SK-N-SH (cell line): ENCODE data around the gene PRMT2. TPM values are rescaled to one million over a fixed set of nuclear protein-coding genes. Genes with fewer than 3 reads are reported as not detected.
"Not testable (repeated sequence)": the region's sequence is repeated elsewhere in the genome, so short reads cannot be mapped to it uniquely, and the experiment has no call there.

Experiments used
- CTCF ChIA-PET: fragments of 300-600, 350-600 bp; formaldehyde crosslinking; extraction: SDS; loops from one replicate; lab custom pipeline; 2021; lab: Yijun Ruan, JAX
- POLR2A ChIA-PET: fragments of 350-600 bp; sonication (Branson Sonifier 250); formaldehyde crosslinking; extraction: SDS; loops from one replicate; lab custom pipeline; 2020; ENCODE audit warnings: antibody characterized with exemption, inconsistent platforms; lab: Yijun Ruan, JAX
- DNase-seq: peaks from one replicate; pipeline ENCODE4 v3.0.0; 2012
- H2AFZ ChIP-seq: fragments of 200-600 bp; sonication (generic); 2 replicates; pipeline ENCODE4 v1.8.1; 2016; ENCODE audit warnings: antibody characterized with exemption, mild to moderate bottlenecking, low read depth
- H3F3A ChIP-seq: fragments of 200-600 bp; sonication (generic); replicated peaks from 2 replicates; pipeline ENCODE3; 2016; ENCODE audit warnings: antibody characterized with exemption, mild to moderate bottlenecking; ENCODE audit not compliant: insufficient read depth
- H3K27ac ChIP-seq, 2 experiments: fragments of 200-500 bp in 1 of 2; fragments of 200-600 bp in 1 of 2; sonication (Bioruptor generic) in 1 of 2; sonication (generic), shearing (Covaris generic) in 1 of 2; 2 replicates each; pipeline versions ENCODE4 v1.5.1 to v1.6.1; 2014 to 2016; ENCODE audit warnings: low read depth in 2 of 2, inconsistent platforms in 1 of 2, low read length in 1 of 2, mild to moderate bottlenecking in 1 of 2, mixed read lengths in 1 of 2
- H3K27me3 ChIP-seq: fragments of 200-600 bp; sonication (generic), shearing (Covaris generic); 2 replicates; pipeline ENCODE4 v1.6.1; 2016; ENCODE audit warnings: mixed run types; ENCODE audit not compliant: insufficient read depth
- H3K36me3 ChIP-seq, 2 experiments: fragments of 200-500 bp in 1 of 2; fragments of 200-600 bp in 1 of 2; sonication (Bioruptor generic) in 1 of 2; sonication (generic) in 1 of 2; replicated peaks in 1 of 2; 2 replicates each; pipeline versions ENCODE3 to v1.5.1; 2014 to 2016; ENCODE audit warnings: low read length in 1 of 2, mild to moderate bottlenecking in 1 of 2; ENCODE audit not compliant: insufficient read depth in 2 of 2, control insufficient read depth in 1 of 2
- H3K4me1 ChIP-seq, 2 experiments: fragments of 200-500 bp in 1 of 2; fragments of 200-600 bp in 1 of 2; sonication (Bioruptor generic) in 1 of 2; sonication (generic), shearing (Covaris generic) in 1 of 2; 2 replicates each; pipeline versions ENCODE4 v1.5.1 to v1.6.1; 2014 to 2016; ENCODE audit warnings: low read depth in 1 of 2, low read length in 1 of 2, mixed run types in 1 of 2; ENCODE audit not compliant: insufficient read depth in 2 of 2, control insufficient read depth in 1 of 2
- H3K4me2 ChIP-seq: fragments of 200-600 bp; sonication (generic), shearing (Covaris generic); 2 replicates; pipeline ENCODE4 v1.6.1; 2017; ENCODE audit warnings: mixed run types
- H3K4me3 ChIP-seq, 2 experiments: fragments of 200-500 bp in 1 of 2; fragments of 200-600 bp in 1 of 2; sonication (Bioruptor generic) in 1 of 2; sonication (generic), shearing (Covaris generic) in 1 of 2; 2 replicates each; pipeline versions ENCODE4 v1.5.1 to v1.8.1; 2014 to 2016; ENCODE audit warnings: low read depth in 2 of 2, inconsistent platforms in 1 of 2, low read length in 1 of 2, mild to moderate bottlenecking in 1 of 2, mixed read lengths in 1 of 2, moderate library complexity in 1 of 2
- H3K79me2 ChIP-seq: fragments of 200-600 bp; sonication (generic); 2 replicates; pipeline ENCODE4 v1.8.1; 2017; ENCODE audit warnings: mild to moderate bottlenecking; ENCODE audit not compliant: insufficient read depth
- H3K9ac ChIP-seq: fragments of 200-600 bp; sonication (generic); 2 replicates; pipeline ENCODE4 v1.6.1; 2017; ENCODE audit warnings: mixed run types
- H3K9me2 ChIP-seq: fragments of 200-600 bp; sonication (generic); 2 replicates; pipeline ENCODE4 v1.6.1; 2017; ENCODE audit warnings: mixed run types
- H3K9me3 ChIP-seq: fragments of 200-600 bp; sonication (generic); 2 replicates; pipeline ENCODE4 v1.6.1; 2017; ENCODE audit warnings: mixed run types, mild to moderate bottlenecking, moderate library complexity
- H4K20me1 ChIP-seq: fragments of 200-600 bp; sonication (generic); 2 replicates; pipeline ENCODE4 v1.6.1; 2017; ENCODE audit warnings: mild to moderate bottlenecking, mixed run types; ENCODE audit not compliant: insufficient read depth
- FOXM1 ChIP-seq: IDR thresholded peaks from 2 replicates; pipeline ENCODE4 v1.4.0; 2012; ENCODE audit warnings: low read depth, mild to moderate bottlenecking
- MXI1 ChIP-seq: IDR thresholded peaks from 2 replicates; pipeline ENCODE4 v1.6.1; 2012; ENCODE audit warnings: mild to moderate bottlenecking, low read depth, low read length, improper control_type of control experiment
- SIN3A ChIP-seq: IDR thresholded peaks from 2 replicates; pipeline ENCODE4 v1.6.1; 2012; ENCODE audit warnings: low read depth, mild to moderate bottlenecking, low read length, moderate library complexity, borderline replicate concordance
- TAF1 ChIP-seq: IDR thresholded peaks from 2 replicates; pipeline ENCODE4 v1.6.1; 2012; ENCODE audit warnings: low read depth, mild to moderate bottlenecking, low read length, moderate library complexity, borderline replicate concordance
- WGBS: methylation state at CpG from one replicate; pipeline ENCODE4 v1.1.6; 2017; ENCODE audit warnings: low lambda C conversion rate; 5-methylcytosine and 5-hydroxymethylcytosine counted together
- polyA plus RNA-seq, 3 experiments: library from polyadenylated mRNA; depleted of rRNA; stranded (reverse); fragments of >200 nt; gene quantifications; 2 replicates each; pipeline ENCODE4 v1.2.3, GENCODE V29; 2012
- TF ChIP-seq, protein P1 (sequence below): fragments of 150-350 bp; IDR thresholded peaks from 2 replicates; pipeline ENCODE4 v1.6.1; 2016; ENCODE audit warnings: mild to moderate bottlenecking, low read depth, low read length
- TF ChIP-seq, protein P2 (sequence below): IDR thresholded peaks from 2 replicates; pipeline ENCODE4; 2012
- TF ChIP-seq, protein P3 (sequence below): fragments of 150-350 bp; IDR thresholded peaks from 2 replicates; pipeline ENCODE4 v1.6.1; 2017; ENCODE audit warnings: antibody characterized with exemption, low read length, low read depth, borderline replicate concordance
- TF ChIP-seq, protein P4 (sequence below): IDR thresholded peaks from 2 replicates; pipeline ENCODE4 v1.4.0; 2012; ENCODE audit warnings: low read depth, borderline replicate concordance

PRMT2 gene
- polyA plus RNA-seq, 1 of the 3 experiments (the other 2 are of a cell fraction), result 278 TPM

DNA sequence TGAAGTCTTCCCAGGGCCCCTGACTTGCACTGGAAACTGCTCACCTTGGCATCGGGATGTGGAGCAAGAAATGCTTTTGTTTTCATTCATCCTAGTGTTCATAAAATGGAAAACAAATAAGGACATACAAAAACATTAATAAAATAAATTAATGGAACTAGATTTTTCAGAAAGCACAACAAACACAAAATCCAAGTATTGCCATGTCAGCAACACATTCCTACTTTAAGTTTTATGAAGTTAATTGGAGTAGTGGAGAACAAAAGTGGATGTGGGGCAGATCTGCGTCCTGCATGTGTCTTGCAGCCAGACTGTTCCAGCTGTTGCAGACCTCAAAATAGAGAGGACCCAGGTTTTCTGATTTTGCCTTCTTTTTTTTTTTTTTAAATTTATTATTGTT is 32.9 kb downstream of the PRMT2 start:
- no peak overlapping the region for H3K9ac ChIP-seq
- peak overlapping the region; percentile 82; the same call in 1 of the 2 replicates for H2AFZ ChIP-seq
- no peak overlapping the region for H3K27ac ChIP-seq
- peak overlapping the region; percentile 57; a peak in 2 of 4 replicates for H3K4me3 ChIP-seq
- no peaks in the 10 kb centered on the region for H3K79me2 ChIP-seq
- no peak for DNase-seq
- POLR2A ChIA-PET, result interaction anchor here (0.5 kb wide), 1 partner anchor 85 kb away, joined by 3 read pairs; no protein-coding TSS in a partner anchor
- peaks cover 6 to 13% of the 10 kb centered on the region in 2 experiments for H3K36me3 ChIP-seq
- H3K4me1 ChIP-seq, result peaks cover 0 to 3% of the 10 kb centered on the region in 2 experiments; a peak in 1 of 4 replicates
- no peaks in the 10 kb centered on the region for H4K20me1 ChIP-seq
- H3K9me2 ChIP-seq, result no peaks in the 10 kb centered on the region
- TF ChIP-seq, protein P1, sequence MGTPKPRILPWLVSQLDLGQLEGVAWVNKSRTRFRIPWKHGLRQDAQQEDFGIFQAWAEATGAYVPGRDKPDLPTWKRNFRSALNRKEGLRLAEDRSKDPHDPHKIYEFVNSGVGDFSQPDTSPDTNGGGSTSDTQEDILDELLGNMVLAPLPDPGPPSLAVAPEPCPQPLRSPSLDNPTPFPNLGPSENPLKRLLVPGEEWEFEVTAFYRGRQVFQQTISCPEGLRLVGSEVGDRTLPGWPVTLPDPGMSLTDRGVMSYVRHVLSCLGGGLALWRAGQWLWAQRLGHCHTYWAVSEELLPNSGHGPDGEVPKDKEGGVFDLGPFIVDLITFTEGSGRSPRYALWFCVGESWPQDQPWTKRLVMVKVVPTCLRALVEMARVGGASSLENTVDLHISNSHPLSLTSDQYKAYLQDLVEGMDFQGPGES, result no peak
- no peak for TF ChIP-seq TAF1
- no peak for TF ChIP-seq SIN3A
- TF ChIP-seq, protein P2, sequence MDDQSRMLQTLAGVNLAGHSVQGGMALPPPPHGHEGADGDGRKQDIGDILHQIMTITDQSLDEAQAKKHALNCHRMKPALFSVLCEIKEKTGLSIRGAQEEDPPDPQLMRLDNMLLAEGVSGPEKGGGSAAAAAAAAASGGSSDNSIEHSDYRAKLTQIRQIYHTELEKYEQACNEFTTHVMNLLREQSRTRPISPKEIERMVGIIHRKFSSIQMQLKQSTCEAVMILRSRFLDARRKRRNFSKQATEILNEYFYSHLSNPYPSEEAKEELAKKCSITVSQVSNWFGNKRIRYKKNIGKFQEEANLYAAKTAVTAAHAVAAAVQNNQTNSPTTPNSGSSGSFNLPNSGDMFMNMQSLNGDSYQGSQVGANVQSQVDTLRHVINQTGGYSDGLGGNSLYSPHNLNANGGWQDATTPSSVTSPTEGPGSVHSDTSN, result no peak
- no peak for TF ChIP-seq FOXM1
- TF ChIP-seq, protein P3, sequence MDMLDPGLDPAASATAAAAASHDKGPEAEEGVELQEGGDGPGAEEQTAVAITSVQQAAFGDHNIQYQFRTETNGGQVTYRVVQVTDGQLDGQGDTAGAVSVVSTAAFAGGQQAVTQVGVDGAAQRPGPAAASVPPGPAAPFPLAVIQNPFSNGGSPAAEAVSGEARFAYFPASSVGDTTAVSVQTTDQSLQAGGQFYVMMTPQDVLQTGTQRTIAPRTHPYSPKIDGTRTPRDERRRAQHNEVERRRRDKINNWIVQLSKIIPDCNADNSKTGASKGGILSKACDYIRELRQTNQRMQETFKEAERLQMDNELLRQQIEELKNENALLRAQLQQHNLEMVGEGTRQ, result no peak
- TF ChIP-seq, protein P4, sequence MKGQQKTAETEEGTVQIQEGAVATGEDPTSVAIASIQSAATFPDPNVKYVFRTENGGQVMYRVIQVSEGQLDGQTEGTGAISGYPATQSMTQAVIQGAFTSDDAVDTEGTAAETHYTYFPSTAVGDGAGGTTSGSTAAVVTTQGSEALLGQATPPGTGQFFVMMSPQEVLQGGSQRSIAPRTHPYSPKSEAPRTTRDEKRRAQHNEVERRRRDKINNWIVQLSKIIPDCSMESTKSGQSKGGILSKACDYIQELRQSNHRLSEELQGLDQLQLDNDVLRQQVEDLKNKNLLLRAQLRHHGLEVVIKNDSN, result no peak
- TF ChIP-seq MXI1, result no peak
- TF ChIP-seq, all 33 proteins: peak for 0
- Histone ChIP-seq H3F3A (peaks cover 10% of the 10 kb centered on the region), H3K4me2 (peak overlapping the region; percentile 85), H3K9me3 (no peaks in the 10 kb centered on the region), H3K27me3 (no peaks in the 10 kb centered on the region)
- 70% methylated on average over 2 of the region's 2 CpGs for WGBS
- CTCF ChIA-PET, result interaction anchor here (0.6 kb wide), 1 partner anchor 115 kb away, joined by 3 read pairs; no protein-coding TSS in a partner anchor

DNA sequence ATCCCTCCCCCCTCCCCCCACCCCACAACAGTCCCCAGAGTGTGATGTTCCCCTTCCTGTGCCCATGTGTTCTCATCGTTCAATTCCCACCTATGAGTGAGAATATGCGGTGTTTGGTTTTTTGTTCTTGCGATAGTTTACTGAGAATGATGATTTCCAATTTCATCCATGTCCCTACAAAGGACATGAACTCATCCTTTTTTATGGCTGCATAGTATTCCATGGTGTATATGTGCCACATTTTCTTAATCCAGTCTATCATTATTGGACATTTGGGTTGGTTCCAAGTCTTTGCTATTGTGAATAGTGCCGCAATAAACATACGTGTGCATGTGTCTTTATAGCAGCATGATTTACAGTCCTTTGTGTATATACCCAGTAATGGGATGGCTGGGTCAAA is 33.4 kb downstream of the PRMT2 start:
- 97% methylated on average over 5 of the region's 5 CpGs for WGBS
- CTCF ChIA-PET, result interaction anchor here (0.6 kb wide), 1 partner anchor 385 kb away, joined by 3 read pairs; no protein-coding TSS in a partner anchor

More for the DNA sequence above, 33.4 kb downstream of the PRMT2 start:
- H3K4me3 ChIP-seq, POLR2A ChIA-PET, H3K27me3 ChIP-seq, H2AFZ ChIP-seq, H3K4me2 ChIP-seq, H3K4me1 ChIP-seq, H3F3A ChIP-seq, H3K9me3 ChIP-seq, H3K9me2 ChIP-seq, H4K20me1 ChIP-seq, H3K27ac ChIP-seq, H3K79me2 ChIP-seq, DNase-seq, H3K9ac ChIP-seq: not testable (repeated sequence)
- peaks cover 6 to 11% of the 10 kb centered on the region in 2 experiments for H3K36me3 ChIP-seq
